ENCODE measurements around the gene LYAR.

Gene LYAR

DNA sequence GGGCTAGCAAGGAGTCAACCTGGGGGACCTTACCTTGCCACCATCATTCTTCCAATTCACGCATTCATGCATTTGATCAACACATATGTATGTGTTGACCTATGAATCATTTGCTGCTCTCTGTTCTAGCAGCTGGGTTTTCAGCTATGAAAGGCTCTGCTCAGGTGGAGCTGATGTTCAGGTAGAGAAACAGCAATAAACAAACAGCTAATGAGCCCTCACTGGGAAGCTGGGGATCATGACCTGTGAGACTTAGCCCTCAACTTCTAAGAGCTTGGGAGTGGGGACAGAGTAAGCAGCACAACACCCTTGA lies 61.6 kb downstream of the LYAR start:
- no peak for DNase-seq (ENCODE audit: low read depth)
- TF ChIP-seq, protein P1, sequence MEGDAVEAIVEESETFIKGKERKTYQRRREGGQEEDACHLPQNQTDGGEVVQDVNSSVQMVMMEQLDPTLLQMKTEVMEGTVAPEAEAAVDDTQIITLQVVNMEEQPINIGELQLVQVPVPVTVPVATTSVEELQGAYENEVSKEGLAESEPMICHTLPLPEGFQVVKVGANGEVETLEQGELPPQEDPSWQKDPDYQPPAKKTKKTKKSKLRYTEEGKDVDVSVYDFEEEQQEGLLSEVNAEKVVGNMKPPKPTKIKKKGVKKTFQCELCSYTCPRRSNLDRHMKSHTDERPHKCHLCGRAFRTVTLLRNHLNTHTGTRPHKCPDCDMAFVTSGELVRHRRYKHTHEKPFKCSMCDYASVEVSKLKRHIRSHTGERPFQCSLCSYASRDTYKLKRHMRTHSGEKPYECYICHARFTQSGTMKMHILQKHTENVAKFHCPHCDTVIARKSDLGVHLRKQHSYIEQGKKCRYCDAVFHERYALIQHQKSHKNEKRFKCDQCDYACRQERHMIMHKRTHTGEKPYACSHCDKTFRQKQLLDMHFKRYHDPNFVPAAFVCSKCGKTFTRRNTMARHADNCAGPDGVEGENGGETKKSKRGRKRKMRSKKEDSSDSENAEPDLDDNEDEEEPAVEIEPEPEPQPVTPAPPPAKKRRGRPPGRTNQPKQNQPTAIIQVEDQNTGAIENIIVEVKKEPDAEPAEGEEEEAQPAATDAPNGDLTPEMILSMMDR (IDR thresholded peaks at IDR 0.05; ENCODE audit: low read length, missing control alignments) = no peak
- no peak overlapping the region for H3K4me3 ChIP-seq (replicated peaks; ENCODE audit: low read depth, low read length)

DNA sequence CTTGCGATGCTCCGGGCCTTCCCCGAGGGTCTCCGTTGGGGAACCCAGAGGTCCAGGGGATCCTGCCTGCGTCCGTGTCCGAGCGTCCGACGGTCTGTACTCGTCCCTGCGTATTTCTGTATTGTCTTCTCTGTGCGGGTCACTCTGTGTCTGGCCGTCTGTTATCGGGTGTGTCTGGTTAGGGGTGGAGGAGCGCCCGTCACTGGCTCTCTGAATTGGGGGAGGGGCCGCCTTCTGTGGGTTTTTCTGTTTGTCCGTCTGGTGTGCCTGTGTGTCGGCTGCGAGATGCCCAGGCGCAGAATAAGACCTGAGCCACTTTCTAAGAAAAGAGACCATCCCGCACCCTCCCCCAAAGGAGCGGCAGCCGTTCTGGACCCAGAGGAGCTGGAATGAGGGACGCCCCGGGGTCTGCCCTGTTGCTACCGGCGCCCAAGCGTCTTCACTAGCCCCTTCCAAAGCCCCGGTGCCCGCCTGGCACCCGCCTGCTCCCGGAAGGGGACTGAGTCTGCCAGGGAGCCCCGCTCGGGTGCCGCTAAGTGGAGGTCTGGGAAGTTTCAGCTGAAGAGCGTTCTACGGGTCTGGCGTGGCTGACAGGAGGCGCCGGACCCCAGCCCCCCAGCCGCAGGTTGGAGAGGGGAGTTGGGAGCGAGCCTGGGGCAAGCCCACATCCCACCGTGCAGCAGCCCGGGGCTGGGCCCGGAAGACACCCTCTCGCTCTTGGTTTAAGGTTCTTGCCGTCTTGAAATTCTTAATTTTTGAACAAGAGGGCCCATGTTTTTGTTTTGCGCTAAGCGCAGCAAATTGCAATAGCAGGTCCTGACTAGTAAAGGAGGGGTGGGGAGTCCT lies 62.2 kb downstream of the LYAR start:
- TF ChIP-seq, protein P1 (IDR thresholded peaks at IDR 0.05; ENCODE audit: low read length, missing control alignments) = no peak
- no peak overlapping the region for H3K4me3 ChIP-seq (replicated peaks; ENCODE audit: low read depth, low read length)
- no peak for DNase-seq (ENCODE audit: low read depth)

DNA sequence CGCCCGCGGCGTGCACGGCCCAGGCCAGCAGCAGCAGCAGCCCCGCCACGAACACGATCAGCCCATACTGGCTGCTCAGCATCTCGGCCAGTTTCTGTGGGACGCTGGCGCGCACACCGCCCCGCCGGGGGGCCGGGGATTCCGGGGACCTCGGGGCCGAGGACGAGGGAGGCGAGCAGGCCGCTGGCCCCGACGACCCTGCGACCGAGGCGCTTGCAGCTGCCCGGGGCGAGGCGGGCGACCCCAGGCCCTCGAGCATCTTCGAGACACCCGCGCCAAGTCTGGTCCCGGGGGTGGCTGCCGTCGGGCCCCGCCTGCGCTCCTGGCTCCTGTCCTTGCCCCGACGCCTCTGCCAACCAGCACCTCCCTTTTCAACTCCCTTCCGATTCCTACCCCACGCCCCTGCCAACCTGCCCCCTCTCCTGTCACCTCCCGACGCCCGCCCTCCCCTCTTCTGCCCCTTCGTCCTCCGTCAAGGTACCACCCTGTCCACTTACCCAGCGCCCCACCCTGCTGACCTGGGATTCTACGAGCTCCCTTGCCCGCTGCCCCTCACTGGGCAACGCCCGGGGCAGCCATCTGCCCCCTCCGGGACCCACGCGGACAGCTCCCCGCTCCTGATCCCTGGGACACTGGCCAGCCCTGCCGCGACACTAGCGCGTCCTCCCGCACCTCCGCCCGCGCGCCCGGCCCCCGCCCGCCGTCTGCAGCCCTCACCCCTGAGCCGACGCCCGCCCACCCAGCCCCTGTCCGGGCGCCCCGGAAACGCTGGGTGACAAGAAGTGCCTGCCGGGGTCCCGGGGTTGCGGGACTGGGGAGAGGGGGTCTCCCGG lies 63.1 kb downstream of the LYAR start, which contains the start of gene OTOP1:
OTOP1 (minus strand) TSS at position 324 of the 833 bp plus-strand sequence; CDS start at position 259, 65 bp downstream.
- H3K4me3 ChIP-seq (replicated peaks; ENCODE audit: low read depth, low read length) = no peak within 1 kb of the TSS
- TF ChIP-seq, protein P1 (IDR thresholded peaks at IDR 0.05; ENCODE audit: low read length, missing control alignments) = no peak
- no peak for DNase-seq (ENCODE audit: low read depth)

DNA sequence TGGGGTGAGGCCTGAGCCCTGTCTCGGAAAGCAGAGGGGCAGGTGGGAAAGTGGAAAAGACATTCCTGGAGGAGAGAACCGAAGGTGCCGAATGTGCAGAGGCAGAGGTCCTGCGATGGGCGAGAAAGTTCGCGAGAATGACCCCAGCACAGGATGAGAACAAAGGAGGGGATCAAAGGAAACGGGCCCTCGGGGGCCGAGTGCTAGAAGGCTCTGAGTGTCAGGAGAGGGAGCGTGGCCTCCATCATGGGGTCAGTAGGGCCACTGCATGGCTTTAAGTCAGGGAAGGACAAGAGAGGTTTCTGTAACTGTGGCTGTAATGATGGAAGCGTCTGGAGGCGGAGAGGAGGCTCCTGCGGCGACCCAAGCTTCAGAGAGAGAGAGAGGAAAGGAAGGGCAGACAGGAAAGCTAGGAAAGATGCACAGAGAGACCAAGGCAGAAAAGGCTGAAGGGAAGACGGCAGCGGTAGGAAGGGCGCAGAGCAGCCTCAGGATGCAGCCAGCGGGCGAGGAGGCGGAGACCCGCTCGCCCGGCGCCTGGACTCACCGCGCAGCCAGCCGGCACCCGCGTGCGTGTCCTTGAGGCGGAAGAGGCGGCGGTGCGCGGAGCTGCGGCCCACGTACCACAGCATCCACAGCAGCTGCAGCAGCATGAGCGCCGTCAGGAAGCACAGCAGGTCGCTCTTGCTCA lies 63.9 kb downstream of the LYAR start:
- DNase-seq (ENCODE audit: low read depth) = no peak
- no peak overlapping the region for H3K4me3 ChIP-seq (replicated peaks; ENCODE audit: low read depth, low read length)
- TF ChIP-seq, protein P1 (IDR thresholded peaks at IDR 0.05; ENCODE audit: low read length, missing control alignments) = no peak
